ENCODE results near the gene PCSK4. TPM values are rescaled to one million over a fixed set of nuclear protein-coding genes. Genes with fewer than 3 reads are reported as not detected.

The PCSK4 gene
- total RNA-seq, 1 experiment from 2014 or later = 3.9 TPM

Other genes starting within 250 kb of the PCSK4 start
- 102 and 187 TPM in 2 replicates for gene ATP5F1D, start 248.6 kb downstream of the PCSK4 start, total RNA-seq (2014; rRNA removed)
- gene MIDN, start 241.8 kb downstream of the PCSK4 start, total RNA-seq (2014; rRNA removed) = 17.3 and 41.8 TPM in 2 replicates
- gene CIRBP, start 221.0 kb downstream of the PCSK4 start, total RNA-seq (2014; rRNA removed) = 136 and 197 TPM in 2 replicates
- 110 and 133 TPM in 2 replicates for gene FAM174C, start 214.8 kb downstream of the PCSK4 start, total RNA-seq (2014; rRNA removed)
- not detected in 2 replicates for gene EFNA2, start 204.5 kb downstream of the PCSK4 start, total RNA-seq (2014; rRNA removed)
- gene NDUFS7, start 106.4 kb downstream of the PCSK4 start, total RNA-seq (2014; rRNA removed) = 102 and 111 TPM in 2 replicates
- 74.9 and 75.6 TPM in 2 replicates for gene GAMT, start 88.8 kb downstream of the PCSK4 start, total RNA-seq (2014; rRNA removed)
- 177 and 178 TPM in 2 replicates for gene DAZAP1, start 82.8 kb downstream of the PCSK4 start, total RNA-seq (2014; rRNA removed)
- 1,797 and 2,672 TPM in 2 replicates for gene RPS15, start 52.0 kb downstream of the PCSK4 start, total RNA-seq (2014; rRNA removed)
- 0.29 and 1.4 TPM in 2 replicates for gene APC2, start 40.2 kb downstream of the PCSK4 start, total RNA-seq (2014; rRNA removed)
- gene C19orf25, start 11.1 kb downstream of the PCSK4 start, total RNA-seq (2014; rRNA removed) = 45.0 and 54.9 TPM in 2 replicates
- 27.2 and 34.7 TPM in 2 replicates for gene REEP6, start 831 bp upstream of the PCSK4 start, total RNA-seq (2014; rRNA removed)
- 1.7 and 5.0 TPM in 2 replicates for gene ADAMTSL5, start 22.7 kb upstream of the PCSK4 start, total RNA-seq (2014; rRNA removed)
- gene PLK5, start 33.7 kb upstream of the PCSK4 start, total RNA-seq (2014; rRNA removed) = not detected in 2 replicates
- gene MEX3D, start 78.0 kb upstream of the PCSK4 start, total RNA-seq (2014; rRNA removed) = 64.0 and 89.2 TPM in 2 replicates
- gene MBD3, start 102.5 kb upstream of the PCSK4 start, total RNA-seq (2014; rRNA removed) = 131 and 164 TPM in 2 replicates
- gene UQCR11, start 115.1 kb upstream of the PCSK4 start, total RNA-seq (2014; rRNA removed) = 148 and 157 TPM in 2 replicates
- gene TCF3, start 162.3 kb upstream of the PCSK4 start, total RNA-seq (2014; rRNA removed) = 147 and 196 TPM in 2 replicates